H1 (cell line): ENCODE measurements around the gene HLA-DQA1.

Experiments used
- CTCF ChIP-seq, 3 experiments: IDR thresholded peaks; 1 replicate in 2 of 3; 2 replicates in 1 of 3; pipeline versions ENCODE4 v1.5.1 to v1.6.1; 2011; ENCODE audit warnings: low read length in 3 of 3, mild to moderate bottlenecking in 3 of 3, inconsistent platforms in 2 of 3, low read depth in 1 of 3, moderate library complexity in 1 of 3; ENCODE audit not compliant: insufficient read depth in 1 of 3; ENCODE audit errors: control extremely low read depth in 1 of 3
- EP300 ChIP-seq, 2 experiments: IDR thresholded peaks; 1 replicate in 1 of 2; 2 replicates in 1 of 2; pipeline ENCODE4 v1.6.1; 2011 to 2012; ENCODE audit warnings: low read depth in 2 of 2, low read length in 2 of 2, mild to moderate bottlenecking in 2 of 2, borderline replicate concordance in 1 of 2, inconsistent platforms in 1 of 2, moderate library complexity in 1 of 2

DNA sequence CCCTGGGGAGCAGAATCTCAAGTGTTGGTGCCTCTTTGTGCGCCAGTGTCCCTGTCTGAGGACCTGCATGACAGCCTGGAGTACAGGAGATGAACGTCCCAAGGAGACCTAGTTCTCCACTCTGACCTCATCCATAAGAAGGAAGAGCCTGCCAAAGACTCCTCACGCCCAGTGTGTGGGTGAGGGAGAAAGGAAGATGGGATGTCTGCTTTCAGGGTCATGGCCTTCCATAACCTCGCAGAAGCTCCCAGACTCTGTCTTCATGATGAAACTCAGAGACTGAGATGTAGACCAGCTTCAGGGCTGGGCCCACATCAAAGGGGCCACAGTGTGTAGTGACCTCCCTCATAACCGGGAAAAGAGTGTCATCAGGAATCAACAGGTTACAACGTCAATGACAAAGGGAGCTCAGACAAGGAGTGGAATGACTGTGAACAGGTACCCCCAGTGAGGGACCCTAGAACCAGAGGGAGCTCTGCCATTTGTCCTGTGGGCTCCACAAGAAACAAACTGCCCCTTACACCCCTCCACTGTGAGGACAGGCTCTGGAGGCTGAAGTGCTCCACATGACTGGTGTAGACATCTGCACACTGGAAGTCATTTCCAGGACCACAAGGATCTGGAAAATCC, 21.2 kb downstream of the HLA-DQA1 start:
- TF ChIP-seq CTCF (IDR thresholded peaks at IDR 0.05; ENCODE audit: control extremely low read depth in 1 of 3, insufficient read depth in 1 of 3, low read depth in 1 of 3, low read length in 3 of 3) (no peak), EP300 (IDR thresholded peaks at IDR 0.05; ENCODE audit: borderline replicate concordance in 1 of 2, low read depth in 2 of 2, low read length in 2 of 2) (no peak)
